Measurements from ENCODE around the gene PPP3R1. TPM values are rescaled to one million over a fixed set of nuclear protein-coding genes. Genes with fewer than 3 reads are reported as not detected.

Gene PPP3R1
- total and polyA plus RNA-seq, 2 donors (not counting 3 experiments of a cell fraction or from before 2014, with no cell fraction given) = 8.4 to 62.2 TPM

DNA sequence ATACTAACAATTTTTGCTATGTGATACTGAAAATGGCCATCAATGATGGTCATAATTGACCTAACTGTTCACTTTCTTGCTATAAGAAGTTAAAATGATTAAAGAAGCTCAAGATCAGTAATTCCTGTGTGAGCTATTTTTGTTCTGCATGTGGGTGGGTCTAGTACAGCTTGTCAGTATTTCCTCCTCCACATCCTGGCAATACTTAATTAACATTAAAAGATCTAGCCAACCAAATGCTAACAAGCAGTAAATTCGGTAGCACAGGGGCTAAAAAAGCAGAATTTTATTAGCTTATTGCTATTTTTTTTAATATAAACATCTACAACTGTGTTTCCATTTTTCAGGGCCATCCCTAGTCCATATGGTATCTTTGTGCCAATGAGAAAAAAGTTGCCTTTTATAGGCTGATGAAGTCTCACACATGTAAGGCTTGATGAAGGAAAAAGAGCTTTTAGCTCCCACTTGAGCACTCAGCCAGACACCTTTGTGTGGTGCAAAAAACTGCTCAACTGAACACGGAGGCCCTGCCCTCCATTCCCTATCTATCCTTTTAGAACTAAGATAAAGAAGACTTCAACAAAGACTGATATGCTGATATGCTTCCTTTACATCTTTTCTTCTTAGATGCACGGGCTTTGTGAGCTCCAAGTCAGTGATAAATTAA lies 99.5 kb downstream of the PPP3R1 start:
- Histone ChIP-seq H3K27ac (ENCODE audit: insufficient read depth, low read depth, low read length) (no peak overlapping the region), H3K4me3 (replicated peaks in 1 of 3; ENCODE audit: insufficient read depth in 1 of 3, low read depth in 1 of 3, low read length in 3 of 3) (no peak overlapping the region), H3K9me3 (replicated peaks; ENCODE audit: control insufficient read depth, insufficient read depth, low read length) (no peaks in the 10 kb centered on the region), H2AFZ (ENCODE audit: low read depth, low read length) (no peak overlapping the region), H3K27me3 (ENCODE audit: control insufficient read depth in 2 of 2, insufficient read depth in 2 of 2, low read length in 2 of 2) (no peaks in the 10 kb centered on the region), H3K4me2 (ENCODE audit: insufficient read depth, low read length) (no peak overlapping the region), H3K9ac (replicated peaks; ENCODE audit: extremely low read depth, insufficient read depth, low read length) (no peak overlapping the region), H4K20me1 (replicated peaks; ENCODE audit: control insufficient read depth, extremely low read depth, insufficient read depth, low read length) (no peaks in the 10 kb centered on the region), H3K9me1 (replicated peaks; ENCODE audit: control insufficient read depth, extremely low read depth, insufficient read depth, low read length) (no peaks in the 10 kb centered on the region), H3K79me2 (ENCODE audit: control insufficient read depth, insufficient read depth, low read length) (peaks cover 16% of the 10 kb centered on the region), H3K4me1 (ENCODE audit: control insufficient read depth, extremely low read depth, insufficient read depth, low read length) (peaks cover 19% of the 10 kb centered on the region), H3K36me3 (ENCODE audit: control insufficient read depth in 2 of 2, extremely low read depth in 1 of 2, insufficient read depth in 2 of 2, low read length in 2 of 2) (no peaks in the 10 kb centered on the region)
- TF ChIP-seq MYC (IDR thresholded peaks at IDR 0.05; ENCODE audit: low read depth, low read length) (no peak), JUN (IDR thresholded peaks at IDR 0.05; ENCODE audit: borderline replicate concordance, insufficient read depth, insufficient read length, low read depth) (no peak), FOS (IDR thresholded peaks at IDR 0.05; ENCODE audit: borderline replicate concordance, insufficient read depth, low read length) (no peak), POLR2A (IDR thresholded peaks at IDR 0.05; ENCODE audit: low read depth, low read length) (no peak), POLR2AphosphoS5 (IDR thresholded peaks at IDR 0.05; ENCODE audit: insufficient read depth, low read depth, low read length) (no peak), CTCF (IDR thresholded peaks at IDR 0.05; ENCODE audit: extremely low read depth in 1 of 2, insufficient read depth in 1 of 2, low read depth in 1 of 2, low read length in 2 of 2) (no peak)
- TF ChIP-seq, protein P1, sequence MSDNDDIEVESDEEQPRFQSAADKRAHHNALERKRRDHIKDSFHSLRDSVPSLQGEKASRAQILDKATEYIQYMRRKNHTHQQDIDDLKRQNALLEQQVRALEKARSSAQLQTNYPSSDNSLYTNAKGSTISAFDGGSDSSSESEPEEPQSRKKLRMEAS (IDR thresholded peaks at IDR 0.05; ENCODE audit: insufficient read depth, insufficient read length) = no peak
- intact Hi-C loops (cut with micrococcal nuclease) (no loop called here), dilution Hi-C loops (cut with MboI; ENCODE audit: extremely low pct_ligation_motif_present, low sequenced_read_pairs) (no loop called here)
- DNase-seq (ENCODE audit: low read depth, low spot score) (no peak), FAIRE-seq (no peak)
- BruUV-seq (replicated peaks) = no TSS peak
- ChIA-PET POLR2A (no interaction called here), CTCF (interaction anchor here (0.7 to 1.5 kb wide), 13 partner anchors 9 to 410 kb away, joined by 3 to 6 read pairs (median 3); partner anchors contain the start of gene CNRIP1)

Measured in endothelial cell of umbilical vein (primary cell).